Activated T-cell treated with anti-CD3 and anti-CD28 coated beads for 48 hours (primary cell): ENCODE measurements around the gene KRT83.
"Not testable (repeated sequence)": the region's sequence is repeated elsewhere in the genome, so short reads cannot be mapped to it uniquely, and the experiment has no call there.

Source experiments
- DNase-seq: peaks from one replicate; pipeline ENCODE4 v3.0.0-alpha.2; 2020; ENCODE audit warnings: low read depth

Gene KRT83

DNA sequence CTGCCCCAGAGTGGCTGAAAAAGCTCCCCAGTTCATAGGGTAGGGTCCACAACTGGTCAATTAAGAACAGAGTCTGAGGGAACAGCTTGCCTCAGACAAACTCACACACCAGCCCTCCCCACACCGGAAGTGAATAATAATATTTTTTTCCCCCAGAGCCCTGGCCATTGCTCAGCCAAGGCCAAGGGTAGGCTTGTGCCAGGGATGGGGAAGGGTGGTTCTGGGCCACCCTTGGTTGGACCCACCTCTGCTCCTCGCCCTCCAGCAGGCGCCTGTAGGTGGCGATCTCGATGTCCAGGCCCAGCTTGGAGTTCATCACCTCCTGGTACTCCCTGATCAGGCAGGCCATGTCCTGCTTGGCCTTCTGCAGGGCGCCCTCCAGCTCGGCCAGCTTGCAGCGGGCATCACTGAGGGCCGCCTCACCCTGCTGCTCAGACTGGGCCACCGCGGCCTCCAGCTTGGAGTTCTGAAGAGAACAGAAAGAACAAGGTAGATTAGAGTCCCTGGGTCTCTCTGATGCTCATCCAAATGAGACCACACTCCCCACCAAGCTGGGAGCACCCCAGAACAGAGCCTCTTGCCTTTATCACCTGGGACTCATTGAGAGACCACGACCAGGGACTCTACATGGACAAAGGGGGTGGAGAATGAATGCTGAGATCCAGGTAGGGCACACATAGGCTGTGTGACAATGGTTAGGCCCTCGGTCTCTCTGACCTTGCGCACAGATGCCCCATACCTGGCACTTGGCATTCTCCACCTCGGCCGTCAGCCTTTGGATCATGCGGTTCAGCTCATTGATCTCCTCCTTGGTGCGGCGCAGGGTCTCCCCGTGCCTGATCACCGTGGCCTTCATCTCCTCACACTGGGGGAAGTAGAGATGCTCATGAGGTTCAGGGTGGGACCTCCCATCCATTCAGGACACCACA lies 34.1 kb downstream of the KRT83 start:
- DNase-seq = not testable (repeated sequence)

- no peak for DNase-seq
Observed at GRCh38 chr12:52285851-52286530, 35.2 kb downstream of the KRT83 start.

DNA sequence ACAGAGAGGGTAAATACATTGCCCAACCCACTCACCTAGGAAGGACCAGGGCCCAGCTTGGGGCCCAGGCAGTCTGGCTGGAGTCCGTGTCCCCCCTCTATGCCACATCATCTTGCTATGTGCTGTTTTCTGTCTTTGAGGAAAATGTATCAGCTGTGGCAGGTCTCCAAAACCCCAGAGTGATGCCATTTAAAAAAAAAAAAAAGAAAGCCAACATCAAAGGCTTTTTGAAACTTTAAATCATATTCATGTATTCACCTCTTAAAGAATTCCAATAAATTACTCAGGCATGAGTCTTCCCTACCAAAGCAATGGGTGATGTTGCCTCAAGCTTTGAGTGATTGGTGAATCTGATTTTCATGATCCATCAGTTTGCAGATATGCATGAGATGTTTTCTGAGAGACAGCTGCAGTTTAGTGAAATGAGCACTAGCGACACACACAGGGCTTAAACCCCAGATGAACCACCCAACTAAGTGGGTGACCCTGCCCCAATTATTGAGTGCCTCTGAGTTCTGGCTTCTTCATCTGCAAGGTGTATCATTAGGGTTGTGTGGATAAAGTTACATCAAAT lies 35.9 kb downstream of the KRT83 start:
- no peak for DNase-seq

DNA sequence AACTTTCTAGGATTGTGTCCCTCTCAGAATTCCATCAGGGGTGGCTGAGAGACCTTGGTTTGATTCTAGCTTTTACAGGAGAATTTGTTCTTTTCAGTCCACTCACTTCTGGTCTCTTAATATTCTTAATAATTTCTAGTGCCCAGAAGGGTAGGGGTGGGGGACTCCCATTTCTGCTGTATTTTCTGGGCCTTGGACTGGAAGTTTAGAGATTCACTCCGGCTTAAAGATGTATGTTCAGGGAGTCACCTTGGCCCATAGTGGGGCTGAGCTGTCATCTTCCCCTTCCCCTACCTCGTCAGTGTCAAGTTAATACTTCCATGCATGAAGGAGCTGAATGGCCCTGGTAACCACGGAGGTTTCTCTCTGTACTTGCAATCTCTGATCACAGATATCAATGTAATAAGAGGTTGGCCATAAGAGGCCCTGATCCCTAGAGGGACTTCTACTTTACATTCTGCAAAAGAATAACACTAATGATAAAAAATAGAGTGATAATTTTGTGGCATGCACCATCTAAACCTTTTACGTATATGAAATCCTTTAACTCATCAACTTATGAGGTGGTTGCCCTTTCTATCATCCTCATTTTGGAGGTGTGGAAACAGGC lies 36.5 kb downstream of the KRT83 start:
- no peak for DNase-seq

DNA sequence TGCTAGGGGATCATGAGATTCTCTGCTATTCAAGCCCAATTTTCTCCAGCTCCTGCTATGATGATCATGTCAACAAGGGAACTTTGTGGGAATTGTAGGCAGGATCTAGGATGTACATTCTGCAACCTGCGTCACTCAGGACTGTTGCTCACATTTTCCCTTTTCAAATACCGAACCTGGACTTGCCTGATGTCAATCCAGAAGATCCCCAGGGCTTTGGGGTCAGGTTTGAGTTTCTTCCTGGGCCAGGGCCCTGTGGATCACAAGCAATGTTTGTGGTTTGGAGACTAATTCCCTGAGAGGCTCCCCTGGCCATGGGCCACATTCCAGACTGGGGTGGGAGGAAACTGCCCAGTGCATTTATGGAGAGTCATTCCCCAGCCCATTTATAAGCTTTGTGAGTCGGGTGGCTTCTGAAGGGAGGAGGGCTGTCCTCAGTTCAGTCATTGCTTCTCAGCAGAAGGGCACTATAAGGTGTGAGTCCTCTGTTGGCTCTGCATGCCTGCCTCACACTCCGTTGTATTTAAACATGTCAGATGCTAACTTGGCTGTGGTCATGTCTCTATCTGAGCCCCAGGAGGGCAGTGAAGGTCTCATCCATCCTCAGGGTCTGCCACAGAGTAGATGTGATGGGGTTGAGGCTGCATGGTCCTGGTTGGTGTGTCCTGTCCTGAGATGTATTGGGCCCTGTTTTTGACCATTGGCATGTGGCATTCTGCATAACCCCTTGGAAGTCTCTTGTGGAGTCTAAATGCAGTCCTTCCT lies 40.2 kb downstream of the KRT83 start:
- DNase-seq = no peak

DNA sequence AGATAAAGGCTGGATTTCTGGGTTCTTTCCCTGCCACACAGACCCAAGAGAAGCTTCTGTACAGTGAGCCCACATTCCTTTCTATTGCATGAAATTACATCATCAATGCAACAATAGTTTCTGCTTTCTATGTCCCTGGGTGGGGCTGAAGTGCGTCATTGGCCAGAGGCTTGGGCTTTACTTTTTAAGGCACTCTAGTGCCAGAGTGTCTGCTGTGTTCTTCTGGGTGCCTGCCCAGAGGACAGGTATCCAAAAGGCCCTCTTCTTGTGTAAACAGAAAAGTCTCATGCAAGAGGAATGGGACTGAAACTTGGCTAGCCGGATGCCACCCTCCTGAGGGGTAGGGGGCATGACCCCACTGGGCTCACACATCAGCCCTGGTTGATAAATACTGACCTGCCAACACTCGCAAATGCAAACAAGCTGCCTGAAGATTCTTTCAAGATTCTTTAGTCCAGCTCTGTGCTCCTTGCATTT lies 40.8 kb downstream of the KRT83 start:
- DNase-seq = no peak

- DNase-seq = no peak
Observed at GRCh38 chr12:52279422-52280318, 41.5 kb downstream of the KRT83 start.

GRCh38 chr12:52278575-52279421 lies 42.4 kb downstream of the KRT83 start:
- DNase-seq = peak; percentile 77

GRCh38 chr12:52277486-52278245 lies 43.5 kb downstream of the KRT83 start:
- DNase-seq = no peak

GRCh38 chr12:52275686-52276085 lies 45.5 kb downstream of the KRT83 start:
- DNase-seq = no peak

GRCh38 chr12:52274521-52275120 lies 46.6 kb downstream of the KRT83 start, which contains the start of gene KRT86:
KRT86 (plus strand) TSS chr12:52274645; CDS start chr12:52301917, 27,272 bp downstream.
- no peak for DNase-seq

GRCh38 chr12:52271158-52271557 lies 50.0 kb downstream of the KRT83 start:
- no peak for DNase-seq

GRCh38 chr12:52270541-52271070 lies 50.6 kb downstream of the KRT83 start:
- no peak for DNase-seq

GRCh38 chr12:52268212-52268611 lies 53.0 kb downstream of the KRT83 start:
- no peak for DNase-seq

DNA sequence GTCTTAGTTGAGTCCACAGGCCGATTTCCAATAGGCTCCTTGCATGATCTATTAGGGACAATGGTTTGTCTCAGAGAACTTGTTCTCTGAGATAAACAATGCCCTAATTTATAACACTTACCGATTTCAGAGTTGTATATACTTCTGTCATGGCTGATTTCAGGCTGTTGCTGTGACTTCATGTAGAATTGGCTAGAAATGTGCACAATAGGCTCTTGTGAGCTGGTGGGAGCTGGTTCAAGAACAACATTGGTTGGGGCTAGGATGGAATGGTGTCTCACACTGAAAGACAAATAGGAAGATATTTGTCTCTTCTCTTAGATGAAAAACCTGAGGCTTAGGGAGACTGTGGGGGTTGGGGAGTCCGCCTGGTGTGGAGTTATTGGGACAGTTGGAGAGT lies 53.5 kb downstream of the KRT83 start:
- no peak for DNase-seq

- DNase-seq = no peak
Observed at GRCh38 chr12:52267266-52267665, 53.9 kb downstream of the KRT83 start.

- DNase-seq = no peak
Observed at GRCh38 chr12:52266514-52266913, 54.7 kb downstream of the KRT83 start.

DNA sequence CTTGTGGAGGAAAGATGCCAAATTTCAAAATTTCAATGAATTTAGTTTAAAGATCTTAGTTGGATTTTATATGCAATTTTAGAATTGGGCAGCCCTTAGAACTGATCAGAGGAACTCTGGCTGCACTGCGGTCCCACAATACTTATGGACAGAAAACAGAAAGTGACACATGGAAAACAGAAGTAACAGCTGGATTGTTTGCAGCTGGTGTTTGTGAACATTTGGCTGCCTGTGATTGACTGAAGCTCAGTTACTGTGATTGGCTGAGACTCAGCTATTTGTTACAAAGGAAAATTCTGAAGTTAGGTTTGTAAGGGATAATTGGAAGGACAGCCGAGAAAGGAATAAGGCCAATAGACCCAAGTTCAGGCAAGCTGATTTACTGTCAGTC lies 56.8 kb downstream of the KRT83 start:
- DNase-seq = no peak
